Measurements from ENCODE around the gene MSH2. TPM values are rescaled to one million over a fixed set of nuclear protein-coding genes. Genes with fewer than 3 reads are reported as not detected.

Gene MSH2
- total RNA-seq, 1 donor from 2014 or later: 81.9 TPM

DNA sequence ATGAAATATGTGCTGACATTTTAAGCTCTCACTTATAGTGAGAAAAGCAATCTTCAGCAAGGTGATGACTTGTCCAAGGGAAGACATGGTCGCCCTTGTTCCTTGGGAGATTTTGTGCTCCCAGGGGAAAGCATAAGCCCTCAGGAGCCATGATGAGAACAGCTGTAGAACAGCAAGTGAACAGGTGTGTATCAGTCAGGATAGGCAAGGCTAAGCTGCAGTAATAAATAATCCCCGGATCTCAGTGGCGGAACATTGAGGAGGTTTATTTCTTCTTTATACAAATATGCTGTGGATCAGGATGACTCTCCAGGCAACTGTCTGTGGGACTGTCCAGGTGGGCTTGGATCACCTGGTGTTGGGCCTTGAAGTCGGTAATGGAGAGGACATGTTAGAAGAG is 103.1 kb downstream of the MSH2 start:
- no peaks in the 10 kb centered on the region for H3K27me3 Mint-ChIP-seq (ENCODE audit: low read depth)
- peaks cover 12% of the 10 kb centered on the region for H3K9me3 Mint-ChIP-seq
- H3K4me3 Mint-ChIP-seq: no peak overlapping the region
- no peak overlapping the region for H3K27ac Mint-ChIP-seq (ENCODE audit: unreplicated experiment)
- H3K36me3 Mint-ChIP-seq (ENCODE audit: low read depth): peaks cover 8% of the 10 kb centered on the region
- TF ChIP-seq, protein P1, sequence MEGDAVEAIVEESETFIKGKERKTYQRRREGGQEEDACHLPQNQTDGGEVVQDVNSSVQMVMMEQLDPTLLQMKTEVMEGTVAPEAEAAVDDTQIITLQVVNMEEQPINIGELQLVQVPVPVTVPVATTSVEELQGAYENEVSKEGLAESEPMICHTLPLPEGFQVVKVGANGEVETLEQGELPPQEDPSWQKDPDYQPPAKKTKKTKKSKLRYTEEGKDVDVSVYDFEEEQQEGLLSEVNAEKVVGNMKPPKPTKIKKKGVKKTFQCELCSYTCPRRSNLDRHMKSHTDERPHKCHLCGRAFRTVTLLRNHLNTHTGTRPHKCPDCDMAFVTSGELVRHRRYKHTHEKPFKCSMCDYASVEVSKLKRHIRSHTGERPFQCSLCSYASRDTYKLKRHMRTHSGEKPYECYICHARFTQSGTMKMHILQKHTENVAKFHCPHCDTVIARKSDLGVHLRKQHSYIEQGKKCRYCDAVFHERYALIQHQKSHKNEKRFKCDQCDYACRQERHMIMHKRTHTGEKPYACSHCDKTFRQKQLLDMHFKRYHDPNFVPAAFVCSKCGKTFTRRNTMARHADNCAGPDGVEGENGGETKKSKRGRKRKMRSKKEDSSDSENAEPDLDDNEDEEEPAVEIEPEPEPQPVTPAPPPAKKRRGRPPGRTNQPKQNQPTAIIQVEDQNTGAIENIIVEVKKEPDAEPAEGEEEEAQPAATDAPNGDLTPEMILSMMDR (conservative IDR thresholded peaks at IDR 0.05): no peak
- no peaks in the 10 kb centered on the region for H3K4me1 Mint-ChIP-seq
- DNase-seq (ENCODE audit: low read depth, low spot score): no peak

DNA sequence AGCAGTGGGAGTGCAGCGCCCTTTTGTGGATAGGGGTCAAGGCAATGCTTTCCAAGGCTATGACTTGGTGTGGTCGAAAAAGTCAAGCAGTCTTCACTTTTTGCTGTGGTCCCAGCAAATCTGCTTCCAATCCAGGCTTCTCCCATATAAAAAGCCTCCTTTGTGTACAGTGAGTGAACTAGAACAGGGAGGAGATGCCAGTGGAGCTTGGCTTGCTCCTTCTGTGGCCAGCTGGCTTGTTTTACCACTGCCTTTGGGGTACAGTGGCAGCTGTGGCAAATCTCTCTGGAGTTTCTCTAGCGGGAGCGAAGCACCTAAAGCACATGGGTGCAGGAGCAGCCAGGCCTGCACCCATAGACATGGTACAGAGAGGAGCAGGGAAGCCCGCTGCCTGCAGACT is 103.5 kb downstream of the MSH2 start:
- Mint-ChIP-seq H3K9me3 (peaks cover 11% of the 10 kb centered on the region), H3K27ac (ENCODE audit: unreplicated experiment) (no peak overlapping the region), H3K4me1 (no peaks in the 10 kb centered on the region), H3K4me3 (no peak overlapping the region), H3K36me3 (ENCODE audit: low read depth) (peaks cover 7% of the 10 kb centered on the region), H3K27me3 (ENCODE audit: low read depth) (no peaks in the 10 kb centered on the region)
- DNase-seq (ENCODE audit: low read depth, low spot score): no peak
- TF ChIP-seq, protein P1 (conservative IDR thresholded peaks at IDR 0.05): no peak

DNA sequence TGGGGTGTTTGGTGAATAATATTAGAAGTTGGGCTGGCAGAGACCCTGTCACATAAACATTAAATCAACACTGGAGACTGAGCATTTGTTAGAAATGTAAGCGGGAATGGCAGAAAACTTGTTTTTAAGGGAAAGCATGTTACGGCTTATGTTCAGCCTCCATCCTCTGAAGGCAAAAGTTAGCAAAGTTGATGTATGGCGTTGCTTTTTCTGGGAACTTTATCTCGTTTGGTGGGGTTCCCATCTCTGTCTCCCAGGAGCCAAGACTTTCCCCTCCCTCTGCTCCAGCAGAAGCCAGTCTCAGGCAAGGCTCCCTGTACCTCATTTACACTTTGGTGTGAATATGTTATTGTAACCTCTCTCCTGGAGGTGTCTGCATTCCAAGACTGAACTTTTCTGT is 105.1 kb downstream of the MSH2 start:
- no peak for DNase-seq (ENCODE audit: low read depth, low spot score)
- peaks cover 3% of the 10 kb centered on the region for H3K36me3 Mint-ChIP-seq (ENCODE audit: low read depth)
- H3K4me3 Mint-ChIP-seq: no peak overlapping the region
- TF ChIP-seq, protein P1 (conservative IDR thresholded peaks at IDR 0.05): no peak
- no peaks in the 10 kb centered on the region for H3K4me1 Mint-ChIP-seq
- H3K27ac Mint-ChIP-seq (ENCODE audit: unreplicated experiment): no peak overlapping the region
- H3K27me3 Mint-ChIP-seq (ENCODE audit: low read depth): no peaks in the 10 kb centered on the region
- H3K9me3 Mint-ChIP-seq: peaks cover 5% of the 10 kb centered on the region

DNA sequence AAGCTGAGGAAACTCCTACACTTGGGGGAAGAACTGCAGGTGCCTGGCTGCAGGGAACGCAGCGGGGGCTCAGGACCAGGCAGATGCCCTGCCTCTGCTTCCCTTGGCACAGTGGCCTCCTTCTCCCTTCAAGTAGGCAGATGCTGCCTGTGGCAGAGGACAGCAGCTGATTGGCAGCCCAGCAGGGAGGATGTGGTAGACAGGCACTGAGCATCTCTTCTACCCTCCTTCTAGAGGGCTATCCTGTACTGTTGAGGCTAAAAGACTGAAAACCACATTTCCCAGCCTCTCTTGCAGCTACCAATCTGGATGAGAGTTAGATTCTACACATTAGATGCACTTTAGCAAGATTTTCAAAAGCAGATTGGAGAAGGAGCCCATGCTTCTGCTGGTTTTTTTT is 105.7 kb downstream of the MSH2 start:
- no peak for DNase-seq (ENCODE audit: low read depth, low spot score)
- peaks cover 7% of the 10 kb centered on the region for H3K36me3 Mint-ChIP-seq (ENCODE audit: low read depth)
- TF ChIP-seq, protein P1 (conservative IDR thresholded peaks at IDR 0.05): no peak

DNA sequence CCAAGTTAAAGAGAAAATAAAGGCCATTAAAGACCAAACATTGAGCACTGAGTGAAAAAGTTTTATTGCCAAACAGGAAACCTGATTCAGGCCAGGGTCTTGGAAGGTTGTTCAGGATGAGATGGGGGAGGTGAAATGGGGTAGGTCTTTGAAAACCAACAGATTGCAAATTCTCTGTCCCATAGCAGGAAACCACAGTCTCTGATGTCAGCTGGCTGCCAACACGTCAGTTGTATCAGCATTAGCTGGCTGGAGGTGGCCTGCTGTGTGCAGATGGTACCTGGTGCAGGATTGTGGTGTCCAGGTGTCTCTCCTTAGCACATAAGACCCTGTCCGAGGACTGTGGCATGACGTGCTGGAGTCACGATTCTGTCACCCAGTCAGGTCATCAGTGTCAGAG is 106.3 kb downstream of the MSH2 start:
- peaks cover 9% of the 10 kb centered on the region for H3K36me3 Mint-ChIP-seq (ENCODE audit: low read depth)
- no peak overlapping the region for H3K4me3 Mint-ChIP-seq
- peaks cover 5% of the 10 kb centered on the region for H3K9me3 Mint-ChIP-seq
- TF ChIP-seq, protein P1 (conservative IDR thresholded peaks at IDR 0.05): no peak
- no peaks in the 10 kb centered on the region for H3K27me3 Mint-ChIP-seq (ENCODE audit: low read depth)
- no peak overlapping the region for H3K27ac Mint-ChIP-seq (ENCODE audit: unreplicated experiment)
- H3K4me1 Mint-ChIP-seq: peaks cover 8% of the 10 kb centered on the region
- no peak for DNase-seq (ENCODE audit: low read depth, low spot score)

More for the DNA sequence above, 105.7 kb downstream of the MSH2 start:
- Mint-ChIP-seq H3K27me3 (ENCODE audit: low read depth) (no peaks in the 10 kb centered on the region), H3K4me1 (peaks cover 3% of the 10 kb centered on the region), H3K27ac (ENCODE audit: unreplicated experiment) (no peak overlapping the region), H3K4me3 (no peak overlapping the region), H3K9me3 (peaks cover 5% of the 10 kb centered on the region)

Measured in neural crest cell (in vitro differentiated cells).